Measurements from ENCODE around the gene SNAI1. TPM values are rescaled to one million over a fixed set of nuclear protein-coding genes. Genes with fewer than 3 reads are reported as not detected.
"Not testable (repeated sequence)": the region's sequence is repeated elsewhere in the genome, so short reads cannot be mapped to it uniquely, and the experiment has no call there.

SNAI1 gene
- total RNA-seq, 2 donors from 2014 or later = 13.0 to 19.1 TPM

- ATAC-seq (ENCODE audit: insufficient number of reproducible peaks, low FRiP score, low read depth) (no peak), DNase-seq (ENCODE audit: low spot score) (no peak)
- Histone ChIP-seq H3K36me3 (no peaks in the 10 kb centered on the region), H3K4me1 (ENCODE audit: control insufficient read depth in 1 of 2, low read depth in 2 of 2) (peaks cover 3 to 9% of the 10 kb centered on the region in 2 donors), H3K9me3 (no peaks in the 10 kb centered on the region), H3K27me3 (replicated peaks; ENCODE audit: insufficient read depth) (no peaks in the 10 kb centered on the region), H3K27ac (no peak overlapping the region), H3K4me3 (no peak overlapping the region)
- no peak for TF ChIP-seq CTCF (IDR thresholded peaks at IDR 0.05)
These were observed 22.7 kb downstream of the SNAI1 start for GRCh38 chr20:50005471-50005981.

DNA sequence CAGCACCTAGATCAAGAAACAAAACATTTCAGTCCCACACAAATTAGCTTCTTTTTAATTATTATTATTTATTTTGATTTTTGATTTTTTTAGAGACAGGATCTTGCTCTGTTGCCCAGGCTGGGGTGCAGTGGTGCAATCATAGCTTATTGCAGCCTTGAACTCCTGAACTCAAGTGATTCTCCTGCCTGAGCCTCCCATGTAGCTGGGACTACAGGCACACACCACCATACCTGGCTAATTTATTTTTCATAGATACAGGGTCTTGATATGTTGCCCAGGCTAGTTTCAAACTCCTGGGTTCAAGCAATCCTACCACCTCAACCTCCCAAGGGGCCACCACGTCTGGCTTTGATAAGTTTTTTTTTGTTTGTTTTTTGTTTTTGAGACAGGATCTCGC, 24.6 kb downstream of the SNAI1 start:
- Histone ChIP-seq H3K9me3 (no peaks in the 10 kb centered on the region), H3K4me3 (no peak overlapping the region), H3K27ac (no peak overlapping the region), H3K36me3 (no peaks in the 10 kb centered on the region), H3K27me3 (replicated peaks; ENCODE audit: insufficient read depth) (no peaks in the 10 kb centered on the region), H3K4me1 (ENCODE audit: control insufficient read depth in 1 of 2, low read depth in 2 of 2) (peaks cover 3 to 9% of the 10 kb centered on the region in 2 donors)
- no peak for TF ChIP-seq CTCF (IDR thresholded peaks at IDR 0.05)
- no peak for ATAC-seq (ENCODE audit: insufficient number of reproducible peaks, low FRiP score, low read depth)
- no peak for DNase-seq (ENCODE audit: low spot score)

DNA sequence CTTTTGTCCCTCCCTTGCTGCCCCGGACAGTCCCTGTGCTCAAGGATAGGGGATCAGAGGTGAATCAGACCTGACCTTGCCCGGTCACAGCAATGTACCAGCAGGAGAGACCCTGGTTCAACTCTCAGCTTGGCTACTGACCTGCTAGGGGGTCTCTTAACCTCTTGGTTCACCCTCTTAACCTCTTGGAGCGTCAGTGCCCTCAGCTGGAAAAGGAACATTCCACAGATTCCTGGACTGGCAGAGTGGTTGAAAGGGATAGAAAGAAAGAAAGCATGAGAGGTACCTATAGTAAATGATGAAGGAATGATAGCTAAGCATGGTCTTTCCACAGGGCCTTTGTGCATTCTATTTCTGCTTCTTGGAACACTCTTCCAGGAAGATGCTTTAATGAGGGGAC, 25.2 kb downstream of the SNAI1 start:
- ATAC-seq (ENCODE audit: insufficient number of reproducible peaks, low FRiP score, low read depth) (no peak), DNase-seq (ENCODE audit: low spot score) (no peak)
- H3K36me3 ChIP-seq = no peaks in the 10 kb centered on the region
- no peaks in the 10 kb centered on the region for H3K9me3 ChIP-seq
- peaks cover 3 to 9% of the 10 kb centered on the region in 2 donors for H3K4me1 ChIP-seq (ENCODE audit: control insufficient read depth in 1 of 2, low read depth in 2 of 2)
- H3K27me3 ChIP-seq (replicated peaks; ENCODE audit: insufficient read depth) = no peaks in the 10 kb centered on the region
- no peak overlapping the region for H3K4me3 ChIP-seq
- no peak overlapping the region for H3K27ac ChIP-seq
- no peak for TF ChIP-seq CTCF (IDR thresholded peaks at IDR 0.05)

DNA sequence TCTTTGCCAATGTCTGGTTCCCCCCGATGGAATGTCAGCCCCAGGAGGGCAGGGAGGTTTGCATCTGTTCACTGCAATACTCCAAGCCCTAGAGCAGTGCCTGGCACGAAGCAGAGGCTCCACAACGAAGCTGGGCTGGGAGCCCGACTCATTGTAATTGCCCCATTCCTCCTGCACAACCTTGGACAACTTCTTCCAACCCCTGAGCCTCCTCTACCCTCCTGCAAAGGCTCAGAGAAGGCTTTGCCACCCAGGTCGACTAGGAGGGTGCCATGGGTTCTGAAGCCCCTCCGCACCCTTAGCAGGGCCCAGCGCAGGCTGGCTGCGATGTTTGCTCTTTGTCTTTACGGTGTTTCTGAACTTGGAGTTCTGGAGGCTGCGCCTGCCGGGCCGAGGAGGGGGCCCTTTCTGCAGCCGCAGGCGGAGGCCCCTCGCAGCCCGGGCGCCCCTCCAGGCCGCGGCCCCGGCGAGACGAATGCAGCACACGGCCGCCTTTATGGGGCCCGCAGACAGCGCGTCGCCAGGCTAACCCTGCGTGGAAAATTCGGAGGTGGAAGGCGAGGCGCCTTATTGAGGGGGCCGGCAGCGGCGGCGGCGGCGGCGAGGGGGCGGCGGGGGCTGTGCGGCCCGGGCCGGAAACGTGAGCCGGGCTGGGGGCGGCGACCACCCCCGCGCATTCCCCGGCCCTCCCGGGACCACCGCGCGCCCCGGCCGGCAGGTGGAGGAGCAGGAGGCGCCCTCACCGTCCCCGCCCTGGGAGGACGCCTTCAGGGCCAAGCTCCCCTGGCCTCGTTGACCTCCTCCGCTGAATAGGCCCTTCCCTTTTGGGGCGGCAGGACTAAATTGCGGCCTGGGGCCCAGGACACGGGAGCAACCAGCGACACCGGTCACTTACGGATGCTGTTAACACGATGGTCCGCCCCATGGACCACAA, 27.0 kb downstream of the SNAI1 start:
- Histone ChIP-seq H3K4me3 (peak overlapping the region; percentile 65), H3K4me1 (ENCODE audit: control insufficient read depth in 1 of 2, low read depth in 2 of 2) (peaks cover 3 to 9% of the 10 kb centered on the region in 2 donors), H3K36me3 (no peaks in the 10 kb centered on the region), H3K9me3 (no peaks in the 10 kb centered on the region), H3K27ac (no peak overlapping the region), H3K27me3 (replicated peaks; ENCODE audit: insufficient read depth) (no peaks in the 10 kb centered on the region)
- TF ChIP-seq CTCF (IDR thresholded peaks at IDR 0.05) = no peak
- DNase-seq (ENCODE audit: low spot score) = no peak
- ATAC-seq (ENCODE audit: insufficient number of reproducible peaks, low FRiP score, low read depth) = no peak

GRCh38 chr20:50011597-50011996, 28.8 kb downstream of the SNAI1 start:
- not testable (repeated sequence) for H3K27me3 ChIP-seq (replicated peaks; ENCODE audit: insufficient read depth); ATAC-seq (ENCODE audit: insufficient number of reproducible peaks, low FRiP score, low read depth); DNase-seq (ENCODE audit: low spot score)

More at GRCh38 chr20:50011597-50011996, 28.8 kb downstream of the SNAI1 start:
- not testable (repeated sequence) for H3K4me1 ChIP-seq (ENCODE audit: control insufficient read depth in 1 of 2, low read depth in 2 of 2); H3K27ac ChIP-seq; H3K36me3 ChIP-seq; H3K9me3 ChIP-seq; H3K4me3 ChIP-seq

Measured in thoracic aorta (tissue), 2 donors.